ENCODE results near the gene ADGRV1.
"Not testable (repeated sequence)": the region's sequence is repeated elsewhere in the genome, so short reads cannot be mapped to it uniquely, and the experiment has no call there.

The ADGRV1 gene

GRCh38 chr5:90595766-90596165 is 37.2 kb downstream of the ADGRV1 start:
- not testable (repeated sequence) for DNase-seq

- DNase-seq: no peak
Observed at GRCh38 chr5:90598293-90598692, 39.7 kb downstream of the ADGRV1 start.

- DNase-seq: not testable (repeated sequence)
Observed at GRCh38 chr5:90600307-90600706, 41.7 kb downstream of the ADGRV1 start.

- DNase-seq: peak; percentile 13
Observed at GRCh38 chr5:90601468-90601867, 42.9 kb downstream of the ADGRV1 start.

- DNase-seq: no peak
Observed at GRCh38 chr5:90602681-90603080, 44.1 kb downstream of the ADGRV1 start.

- peak; percentile 28 for DNase-seq
Observed at GRCh38 chr5:90606539-90606938, 47.9 kb downstream of the ADGRV1 start.

- no peak for DNase-seq
Observed at GRCh38 chr5:90612919-90613318, 54.3 kb downstream of the ADGRV1 start.

GRCh38 chr5:90613459-90613858 is 54.9 kb downstream of the ADGRV1 start:
- no peak for DNase-seq

- no peak for DNase-seq
Observed at GRCh38 chr5:90613918-90614504, 55.4 kb downstream of the ADGRV1 start.

GRCh38 chr5:90615355-90615754 is 56.8 kb downstream of the ADGRV1 start:
- no peak for DNase-seq

- DNase-seq: no peak
Observed at GRCh38 chr5:90618071-90618470, 59.5 kb downstream of the ADGRV1 start.

GRCh38 chr5:90619762-90620161 is 61.2 kb downstream of the ADGRV1 start:
- DNase-seq: not testable (repeated sequence)

GRCh38 chr5:90621848-90622247 is 63.3 kb downstream of the ADGRV1 start:
- no peak for DNase-seq

- no peak for DNase-seq
Observed at GRCh38 chr5:90626493-90626892, 67.9 kb downstream of the ADGRV1 start.

- DNase-seq: no peak
Observed at GRCh38 chr5:90628492-90628891, 69.9 kb downstream of the ADGRV1 start.

- DNase-seq: no peak
Observed at GRCh38 chr5:90632791-90633190, 74.2 kb downstream of the ADGRV1 start.

GRCh38 chr5:90636948-90637347 is 78.4 kb downstream of the ADGRV1 start:
- no peak for DNase-seq

GRCh38 chr5:90637731-90638130 is 79.1 kb downstream of the ADGRV1 start:
- DNase-seq: no peak

- no peak for DNase-seq
Observed at GRCh38 chr5:90638878-90639277, 80.3 kb downstream of the ADGRV1 start.

- no peak for DNase-seq
Observed at GRCh38 chr5:90640484-90641059, 82.0 kb downstream of the ADGRV1 start.

GRCh38 chr5:90641528-90641927 is 82.9 kb downstream of the ADGRV1 start:
- peak; percentile 18 for DNase-seq

GRCh38 chr5:90642706-90643229 is 84.2 kb downstream of the ADGRV1 start:
- no peak for DNase-seq

GRCh38 chr5:90644132-90644531 is 85.5 kb downstream of the ADGRV1 start:
- DNase-seq: peak; percentile 36

GRCh38 chr5:90645024-90645610 is 86.5 kb downstream of the ADGRV1 start:
- DNase-seq: peak; percentile 2

Measured in hematopoietic multipotent progenitor cell treated with erythropoietin and hydrocortisone succinate and interleukin-3 and kit ligand, for 6 days (in vitro differentiated cells).